A549 (cell line): ENCODE results near the gene FGF7.

Experiments used
- CBX8 ChIP-seq: fragments of 200-600 bp; sonication (generic); IDR thresholded peaks from 2 replicates; pipeline ENCODE4 v1.6.1; 2016
- CEBPB ChIP-seq, 2 experiments: fragments of >200 bp in 1 of 2; sonication (Bioruptor Twin) in 1 of 2; formaldehyde crosslinking in 1 of 2; IDR thresholded peaks; 2 replicates each; pipeline ENCODE4 v1.6.1; 2012 to 2016
- CHD2 ChIP-seq: fragments of 150-350 bp; IDR thresholded peaks from 2 replicates; pipeline ENCODE4 v1.6.1; 2014; ENCODE audit warnings: low read length; ENCODE audit not compliant: partially characterized antibody
- MYC ChIP-seq: IDR thresholded peaks from 2 replicates; pipeline ENCODE4 v1.6.1; 2012; ENCODE audit warnings: mild to moderate bottlenecking, inconsistent platforms, low read length, improper control_type of control experiment, borderline replicate concordance
- POLR2A ChIP-seq: IDR thresholded peaks from 2 replicates; pipeline ENCODE4 v1.6.1; 2012; ENCODE audit warnings: mild to moderate bottlenecking, low read length
- REST ChIP-seq: fragments of 200-600 bp; sonication (generic); IDR thresholded peaks from 2 replicates; pipeline ENCODE4 v1.6.1; 2016; ENCODE audit warnings: antibody characterized with exemption, mild to moderate bottlenecking, moderate library complexity
- SMC3 ChIP-seq: fragments of >200 bp; sonication (Bioruptor Twin); formaldehyde crosslinking; IDR thresholded peaks from 3 replicates; pipeline ENCODE4 v1.6.1; 2018; ENCODE audit warnings: inconsistent platforms
- ZNF302 ChIP-seq: fragments of 250-450 bp; sonication (Bioruptor Pico); IDR thresholded peaks from 2 replicates; pipeline ENCODE4 v1.9.0; 2021; ENCODE audit warnings: inconsistent platforms, mild to moderate bottlenecking, moderate library complexity

DNA sequence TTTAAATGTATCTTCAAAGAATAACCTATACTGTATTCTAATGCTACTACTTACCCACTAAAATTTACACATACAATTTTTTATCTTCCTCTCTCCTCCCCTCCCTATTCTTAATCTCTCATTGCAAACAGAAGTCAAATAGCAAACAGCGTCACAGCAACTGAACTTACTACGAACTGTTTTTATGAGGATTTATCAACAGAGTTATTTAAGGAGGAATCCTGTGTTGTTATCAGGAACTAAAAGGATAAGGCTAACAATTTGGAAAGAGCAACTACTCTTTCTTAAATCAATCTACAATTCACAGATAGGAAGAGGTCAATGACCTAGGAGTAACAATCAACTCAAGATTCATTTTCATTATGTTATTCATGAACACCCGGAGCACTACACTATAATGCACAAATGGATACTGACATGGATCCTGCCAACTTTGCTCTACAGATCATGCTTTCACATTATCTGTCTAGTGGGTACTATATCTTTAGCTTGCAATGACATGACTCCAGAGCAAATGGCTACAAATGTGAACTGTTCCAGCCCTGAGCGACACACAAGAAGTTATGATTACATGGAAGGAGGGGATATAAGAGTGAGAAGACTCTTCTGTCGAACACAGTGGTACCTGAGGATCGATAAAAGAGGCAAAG, 984 bp downstream of the FGF7 start:
- no peak for TF ChIP-seq CEBPB (IDR thresholded peaks at IDR 0.05)
- TF ChIP-seq POLR2A, result no peak
- TF ChIP-seq CBX8, result no peak
- TF ChIP-seq CHD2, result no peak
- TF ChIP-seq MYC, result no peak
- TF ChIP-seq REST, result no peak
- no peak for TF ChIP-seq ZNF302
- no peak for TF ChIP-seq SMC3
